ENCODE results near the gene ABI1.

ABI1 gene

GRCh38 chr10:26706206-26706605 lies 154.6 kb downstream of the ABI1 start:
- H3K27ac Mint-ChIP-seq: peak overlapping the region; percentile 31 to 66 (median 49)

GRCh38 chr10:26703974-26704373 lies 156.8 kb downstream of the ABI1 start:
- H3K27me3 Mint-ChIP-seq (ENCODE audit: low read depth): no peaks in the 10 kb centered on the region
- peaks cover 10% of the 10 kb centered on the region for H3K4me1 Mint-ChIP-seq
- H3K36me3 Mint-ChIP-seq (ENCODE audit: low read depth): peaks cover 49% of the 10 kb centered on the region
- TF ChIP-seq CTCF (IDR thresholded peaks at IDR 0.05; ENCODE audit: unreplicated experiment in 3 of 3): no peak
- no peak overlapping the region for H3K4me3 Mint-ChIP-seq
- H3K27ac Mint-ChIP-seq: no peak overlapping the region
- H3K9me3 Mint-ChIP-seq: no peaks in the 10 kb centered on the region

More at GRCh38 chr10:26706206-26706605, 154.6 kb downstream of the ABI1 start:
- H3K27me3 Mint-ChIP-seq (ENCODE audit: low read depth): no peaks in the 10 kb centered on the region
- H3K4me3 Mint-ChIP-seq: no peak overlapping the region
- peaks cover 47% of the 10 kb centered on the region for H3K36me3 Mint-ChIP-seq (ENCODE audit: low read depth)
- TF ChIP-seq CTCF (IDR thresholded peaks at IDR 0.05; ENCODE audit: unreplicated experiment in 3 of 3): no peak
- H3K9me3 Mint-ChIP-seq: no peaks in the 10 kb centered on the region
- H3K4me1 Mint-ChIP-seq: peaks cover 4% of the 10 kb centered on the region

- no peaks in the 10 kb centered on the region for H3K9me3 Mint-ChIP-seq
- no peaks in the 10 kb centered on the region for H3K27me3 Mint-ChIP-seq (ENCODE audit: low read depth)
- peaks cover 15% of the 10 kb centered on the region for H3K4me1 Mint-ChIP-seq
- peak overlapping the region; percentile 37 to 69 (median 64) for H3K27ac Mint-ChIP-seq
- peak overlapping the region in 1 of 3 experiments; percentile 11 for H3K4me3 Mint-ChIP-seq
- TF ChIP-seq CTCF (IDR thresholded peaks at IDR 0.05; ENCODE audit: unreplicated experiment in 3 of 3): no peak
- H3K36me3 Mint-ChIP-seq (ENCODE audit: low read depth): peaks cover 43% of the 10 kb centered on the region
These were observed 157.7 kb downstream of the ABI1 start for GRCh38 chr10:26703096-26703495.

GRCh38 chr10:26700884-26701630 lies 159.7 kb downstream of the ABI1 start:
- no peaks in the 10 kb centered on the region for H3K27me3 Mint-ChIP-seq (ENCODE audit: low read depth)
- peaks cover 23% of the 10 kb centered on the region for H3K36me3 Mint-ChIP-seq (ENCODE audit: low read depth)
- H3K9me3 Mint-ChIP-seq: no peaks in the 10 kb centered on the region
- H3K4me1 Mint-ChIP-seq: peaks cover 17% of the 10 kb centered on the region
- no peak for TF ChIP-seq CTCF (IDR thresholded peaks at IDR 0.05; ENCODE audit: unreplicated experiment in 3 of 3)
- H3K4me3 Mint-ChIP-seq: peak overlapping the region in 2 of 3 experiments; percentile 14 to 74
- peak overlapping the region in 2 of 3 experiments; percentile 46 to 76 for H3K27ac Mint-ChIP-seq

- no peaks in the 10 kb centered on the region for H3K9me3 Mint-ChIP-seq
- peak overlapping the region; percentile 96 to 100 (median 99) for H3K4me3 Mint-ChIP-seq
- TF ChIP-seq CTCF (IDR thresholded peaks at IDR 0.05; ENCODE audit: unreplicated experiment in 3 of 3): no peak
- peaks cover 17% of the 10 kb centered on the region for H3K4me1 Mint-ChIP-seq
- H3K27me3 Mint-ChIP-seq (ENCODE audit: low read depth): no peaks in the 10 kb centered on the region
- no peak overlapping the region for H3K27ac Mint-ChIP-seq
- peaks cover 19% of the 10 kb centered on the region for H3K36me3 Mint-ChIP-seq (ENCODE audit: low read depth)
These were observed 161.1 kb downstream of the ABI1 start for GRCh38 chr10:26699631-26700030.

- peak overlapping the region; percentile 96 to 100 (median 99) for H3K4me3 Mint-ChIP-seq
- H3K27ac Mint-ChIP-seq: peak overlapping the region; percentile 17 to 93 (median 86)
- peaks cover 17% of the 10 kb centered on the region for H3K4me1 Mint-ChIP-seq
- no peaks in the 10 kb centered on the region for H3K9me3 Mint-ChIP-seq
- TF ChIP-seq CTCF (IDR thresholded peaks at IDR 0.05; ENCODE audit: unreplicated experiment in 3 of 3): no peak
- H3K27me3 Mint-ChIP-seq (ENCODE audit: low read depth): no peaks in the 10 kb centered on the region
- peaks cover 19% of the 10 kb centered on the region for H3K36me3 Mint-ChIP-seq (ENCODE audit: low read depth)
These were observed 161.8 kb downstream of the ABI1 start for GRCh38 chr10:26698909-26699308.
